H1 (cell line): ENCODE data around the gene GSTT4. TPM values are rescaled to one million over a fixed set of nuclear protein-coding genes. Genes with fewer than 3 reads are reported as not detected.

Source experiments
- CTCF ChIA-PET: fragments of 300-600 bp; sonication (Branson Sonifier 250); formaldehyde crosslinking; loops from one replicate; lab custom pipeline; 2021; ENCODE audit not compliant: partially characterized antibody; lab: Charles Lee
- POLR2A ChIA-PET: fragments of 300-600 bp; sonication (Branson Sonifier 250); formaldehyde crosslinking; loops from one replicate; lab custom pipeline; 2021; ENCODE audit warnings: inconsistent platforms; ENCODE audit not compliant: partially characterized antibody; lab: Charles Lee
- DNase-seq, 2 experiments: peaks; one replicate each; pipeline versions ENCODE4 v3.0.0 to v3.0.0-alpha.2; 2010 to 2022; ENCODE audit warnings: low spot score in 2 of 2, low read depth in 1 of 2, mixed read lengths in 1 of 2
- FAIRE-seq: peaks from 2 replicates; lab custom pipeline; 2011; peaks lifted over from hg19 to GRCh38; lab: Jason Lieb, UNC
- H2AFZ ChIP-seq: 2 replicates; pipeline ENCODE4 v1.8.1; 2012; ENCODE audit warnings: low read length, inconsistent platforms
- H2AK5ac ChIP-seq: 2 replicates; pipeline ENCODE4 v1.6.1; 2013; ENCODE audit warnings: low read depth, low read length
- H2BK120ac ChIP-seq: replicated peaks from 2 replicates; pipeline ENCODE3; 2013; ENCODE audit warnings: low read depth, low read length, inconsistent platforms
- H2BK12ac ChIP-seq: 2 replicates; pipeline ENCODE4 v1.6.1; 2013; ENCODE audit warnings: low read depth, low read length
- H2BK15ac ChIP-seq: 2 replicates; pipeline ENCODE4 v1.6.1; 2013; ENCODE audit warnings: low read length
- H2BK20ac ChIP-seq: 2 replicates; pipeline ENCODE4 v1.6.1; 2013; ENCODE audit warnings: low read length
- H2BK5ac ChIP-seq: 2 replicates; pipeline ENCODE4 v1.6.1; 2013; ENCODE audit warnings: low read depth, low read length
- H3K14ac ChIP-seq: 2 replicates; pipeline ENCODE4 v1.6.1; 2013; ENCODE audit warnings: inconsistent platforms; ENCODE audit not compliant: insufficient read length
- H3K18ac ChIP-seq: 2 replicates; pipeline ENCODE4 v1.6.1; 2013; ENCODE audit warnings: low read length; ENCODE audit errors: extremely low read depth
- H3K23ac ChIP-seq: 2 replicates; pipeline ENCODE4 v1.6.1; 2013; ENCODE audit warnings: inconsistent platforms; ENCODE audit not compliant: insufficient read length
- H3K23me2 ChIP-seq: 2 replicates; pipeline ENCODE4 v1.6.1; 2013; ENCODE audit warnings: low read depth, low read length
- H3K27ac ChIP-seq: 2 replicates; pipeline ENCODE4 v1.6.1; 2011; ENCODE audit warnings: low read depth, low read length, inconsistent platforms
- H3K27me3 ChIP-seq, 4 experiments: replicated peaks in 1 of 4; 1 replicate in 1 of 4; 2 replicates in 3 of 4; pipeline versions ENCODE4 v1.6.1 to v1.8.1; 2011 to 2013; ENCODE audit warnings: low read length in 3 of 4, mild to moderate bottlenecking in 3 of 4, inconsistent platforms in 2 of 4, mixed read lengths in 2 of 4, moderate library complexity in 1 of 4; ENCODE audit not compliant: control insufficient read depth in 3 of 4, insufficient read depth in 3 of 4; ENCODE audit errors: extremely low read depth in 1 of 4
- H3K36me3 ChIP-seq, 4 experiments: 2 replicates each; pipeline versions ENCODE4 v1.6.1 to v1.8.1; 2011 to 2013; ENCODE audit warnings: mild to moderate bottlenecking in 4 of 4, low read length in 3 of 4, moderate library complexity in 2 of 4, control low read depth in 1 of 4, inconsistent platforms in 1 of 4; ENCODE audit not compliant: insufficient read depth in 4 of 4, control insufficient read depth in 2 of 4
- H3K4ac ChIP-seq: replicated peaks from 2 replicates; pipeline ENCODE3; 2013; ENCODE audit warnings: low read length, low read depth, mixed read lengths, inconsistent platforms; ENCODE audit not compliant: insufficient read length
- H3K4me1 ChIP-seq, 4 experiments: replicated peaks in 1 of 4; 1 replicate in 1 of 4; 2 replicates in 3 of 4; pipeline versions ENCODE4 v1.6.1 to v1.8.1; 2011 to 2013; ENCODE audit warnings: low read length in 3 of 4, inconsistent platforms in 2 of 4, mixed read lengths in 1 of 4; ENCODE audit not compliant: insufficient read depth in 4 of 4, control insufficient read depth in 3 of 4
- H3K4me2 ChIP-seq, 2 experiments: 2 replicates each; pipeline versions ENCODE4 v1.6.1 to v1.8.1; 2011 to 2013; ENCODE audit warnings: low read depth in 2 of 2, low read length in 2 of 2, control low read depth in 1 of 2, inconsistent platforms in 1 of 2, mild to moderate bottlenecking in 1 of 2; ENCODE audit not compliant: insufficient read depth in 1 of 2
- H3K4me3 ChIP-seq, 4 experiments: fragments of 200-600, 300-600 bp in 1 of 4; sonication (generic), shearing (Covaris generic), sonication (Bioruptor Twin) in 1 of 4; 2 replicates each; pipeline versions ENCODE4 v1.5.1 to v1.8.1; 2011 to 2016; ENCODE audit warnings: low read length in 4 of 4, low read depth in 3 of 4, control low read depth in 2 of 4, inconsistent platforms in 2 of 4, mild to moderate bottlenecking in 2 of 4, mixed read lengths in 1 of 4, moderate library complexity in 1 of 4; ENCODE audit not compliant: insufficient read depth in 2 of 4; ENCODE audit errors: extremely low read depth in 1 of 4
- H3K56ac ChIP-seq: replicated peaks from 2 replicates; pipeline ENCODE3; 2013; ENCODE audit warnings: low read depth, mild to moderate bottlenecking, mixed read lengths, low read length, inconsistent platforms; ENCODE audit not compliant: insufficient read length
- H3K79me1 ChIP-seq: 2 replicates; pipeline ENCODE4 v1.6.1; 2013; ENCODE audit warnings: low read depth, low read length, control low read depth
- H3K79me2 ChIP-seq, 2 experiments: 2 replicates each; pipeline versions ENCODE4 v1.6.1 to v1.8.1; 2012 to 2013; ENCODE audit warnings: low read length in 2 of 2, mild to moderate bottlenecking in 2 of 2, inconsistent platforms in 1 of 2; ENCODE audit not compliant: insufficient read depth in 2 of 2, control insufficient read depth in 1 of 2
- H3K9ac ChIP-seq, 4 experiments: replicated peaks in 1 of 4; 1 replicate in 1 of 4; 2 replicates in 3 of 4; pipeline versions ENCODE4 v1.6.1 to v1.8.1; 2011 to 2013; ENCODE audit warnings: low read depth in 3 of 4, low read length in 3 of 4, control low read depth in 2 of 4, mild to moderate bottlenecking in 2 of 4, moderate library complexity in 2 of 4, inconsistent platforms in 1 of 4; ENCODE audit errors: extremely low read depth in 1 of 4
- H3K9me3 ChIP-seq, 2 experiments: 2 replicates each; pipeline versions ENCODE4 v1.6.1 to v1.8.1; 2012 to 2013; ENCODE audit warnings: mild to moderate bottlenecking in 2 of 2, moderate library complexity in 2 of 2, control low read depth in 1 of 2, inconsistent platforms in 1 of 2, low read depth in 1 of 2, low read length in 1 of 2, mixed read lengths in 1 of 2; ENCODE audit not compliant: insufficient read depth in 2 of 2
- H4K20me1 ChIP-seq, 2 experiments: replicated peaks in 1 of 2; 2 replicates each; pipeline versions ENCODE3 to v1.8.1; 2011 to 2013; ENCODE audit warnings: inconsistent platforms in 2 of 2, low read length in 2 of 2, mild to moderate bottlenecking in 1 of 2; ENCODE audit not compliant: insufficient read depth in 2 of 2, control insufficient read depth in 1 of 2
- H4K5ac ChIP-seq: 2 replicates; pipeline ENCODE4 v1.6.1; 2013; ENCODE audit warnings: low read length, low read depth, mixed read lengths, inconsistent platforms; ENCODE audit not compliant: insufficient read length
- H4K8ac ChIP-seq: 2 replicates; pipeline ENCODE4 v1.8.0; 2013; ENCODE audit warnings: mild to moderate bottlenecking, moderate library complexity, low read length, inconsistent platforms; ENCODE audit not compliant: insufficient read depth; ENCODE audit errors: extremely low read depth
- H4K91ac ChIP-seq: replicated peaks from 2 replicates; pipeline ENCODE3; 2013; ENCODE audit warnings: low read length, mixed read lengths, inconsistent platforms; ENCODE audit not compliant: insufficient read length
- CHD1 ChIP-seq: IDR thresholded peaks from 2 replicates; pipeline ENCODE4 v1.6.1; 2012; ENCODE audit warnings: low read depth, low read length, improper control_type of control experiment
- EP300 ChIP-seq, 2 experiments: IDR thresholded peaks; 1 replicate in 1 of 2; 2 replicates in 1 of 2; pipeline ENCODE4 v1.6.1; 2011 to 2012; ENCODE audit warnings: low read depth in 2 of 2, low read length in 2 of 2, mild to moderate bottlenecking in 2 of 2, borderline replicate concordance in 1 of 2, inconsistent platforms in 1 of 2, moderate library complexity in 1 of 2
- FOSL1 ChIP-seq: IDR thresholded peaks from 2 replicates; pipeline ENCODE4 v1.6.1; 2011; ENCODE audit warnings: mild to moderate bottlenecking, low read depth, low read length, moderate library complexity; ENCODE audit not compliant: insufficient read depth
- MAX ChIP-seq: IDR thresholded peaks from 2 replicates; pipeline ENCODE4 v1.6.1; 2012; ENCODE audit warnings: inconsistent platforms
- RAD21 ChIP-seq, 2 experiments: IDR thresholded peaks in 1 of 2; conservative IDR thresholded peaks in 1 of 2; 2 replicates each; pipeline ENCODE4 v1.6.1; 2011; ENCODE audit warnings: low read depth in 2 of 2, low read length in 2 of 2, improper control_type of control experiment in 1 of 2, inconsistent platforms in 1 of 2, mild to moderate bottlenecking in 1 of 2, moderate library complexity in 1 of 2
- WGBS, 2 experiments: shearing (Covaris generic) in 1 of 2; methylation state at CpG; one replicate each; pipeline versions ENCODE4 v1.1.6 to v1.1.7; 2013 to 2015; ENCODE audit warnings: low lambda C conversion rate in 2 of 2, mixed read lengths in 2 of 2, inconsistent platforms in 1 of 2, low coverage in 1 of 2, missing lambda C conversion rate in 1 of 2; ENCODE audit not compliant: insufficient replicate concordance in 2 of 2, insufficient coverage in 1 of 2, insufficient read length in 1 of 2; ENCODE audit errors: extremely low coverage in 1 of 2, missing lambda C conversion rate in 1 of 2; 5-methylcytosine and 5-hydroxymethylcytosine counted together
- polyA plus RNA-seq, 7 experiments: library from polyadenylated mRNA; depleted of rRNA in 3 of 7; stranded (reverse) in 5 of 7; unstranded in 2 of 7; fragments of >200 nt in 5 of 7; fragments of 200-250 nt in 2 of 7; gene quantifications; 1 replicate in 5 of 7; 2 replicates in 1 of 7; 4 replicates in 1 of 7; pipeline versions ENCODE4 v1.2.1 to v1.2.3, GENCODE V29; 2011 to 2013; ENCODE audit warnings: missing spikeins in 2 of 7, mixed read lengths in 2 of 7
- total RNA-seq: library from RNA; stranded (reverse); fragmentation: NEBNext Ultra II Directional; extraction: Animal tissue kit (Norgen Biotek cat#: 25700); gene quantifications from 2 replicates; pipeline ENCODE4 v1.2.1, GENCODE V29; 2021

The GSTT4 gene
- total and polyA plus RNA-seq, 2 of the 8 experiments (the other 6 are each of a cell fraction or from before 2014, with no cell fraction given), result 0.14 TPM; not detected in 1

DNA sequence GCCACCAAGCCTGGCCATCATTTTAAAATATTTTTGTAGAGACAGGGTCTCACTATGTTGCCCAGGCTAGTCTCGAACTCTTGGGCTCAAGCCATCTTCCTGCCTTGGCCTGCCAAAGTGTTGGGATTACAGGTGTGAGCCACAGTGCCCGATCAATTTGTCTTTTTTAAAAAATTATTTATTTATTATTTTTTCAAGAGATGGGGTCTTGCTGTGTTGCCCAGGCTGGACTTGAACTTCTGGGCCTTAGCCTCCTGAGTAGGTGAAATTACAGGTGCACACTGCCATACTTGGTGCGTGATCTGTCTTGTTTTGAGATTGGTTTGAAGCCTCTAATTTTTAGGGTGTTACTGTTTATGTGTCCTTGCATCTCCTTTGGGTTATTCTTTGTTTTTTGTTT is 16.1 kb upstream of the GSTT4 start:
- Histone ChIP-seq H2AK5ac (no peak overlapping the region), H4K91ac (no peak overlapping the region), H3K79me1 (peaks cover 3% of the 10 kb centered on the region), H3K4me3 (no peak overlapping the region), H4K20me1 (no peaks in the 10 kb centered on the region), H2AFZ (no peak overlapping the region), H2BK12ac (no peak overlapping the region), H2BK15ac (no peak overlapping the region), H3K56ac (no peak overlapping the region), H3K4me2 (no peak overlapping the region), H3K4ac (no peak overlapping the region), H3K27ac (no peak overlapping the region), H3K9me3 (no peaks in the 10 kb centered on the region), H3K14ac (no peak overlapping the region), H3K18ac (no peak overlapping the region), H3K23ac (no peak overlapping the region), H2BK5ac (no peak overlapping the region), H2BK120ac (no peak overlapping the region), H4K8ac (no peak overlapping the region), H2BK20ac (no peak overlapping the region), H3K4me1 (no peaks in the 10 kb centered on the region; a peak in 1 of 7 replicates), H3K9ac (no peak overlapping the region), H4K5ac (no peak overlapping the region), H3K27me3 (no peaks in the 10 kb centered on the region), H3K23me2 (peaks cover 2% of the 10 kb centered on the region; the same call in 1 of the 2 replicates), H3K36me3 (no peaks in the 10 kb centered on the region), H3K79me2 (peaks cover 0 to 67% of the 10 kb centered on the region in 2 experiments; a peak in 2 of 4 replicates)
- no peak for TF ChIP-seq FOSL1
- no peak for TF ChIP-seq CHD1
- TF ChIP-seq MAX, result no peak
- TF ChIP-seq RAD21 (IDR thresholded peaks at IDR 0.05 in 1 of 2, conservative IDR thresholded peaks at IDR 0.05 in 1 of 2; ENCODE audit: low read depth in 2 of 2, low read length in 2 of 2), result no peak
- TF ChIP-seq EP300 (IDR thresholded peaks at IDR 0.05; ENCODE audit: borderline replicate concordance in 1 of 2, low read depth in 2 of 2, low read length in 2 of 2), result no peak
- WGBS, 2 experiments, result 96% methylated on average over 3 of the region's 3 CpGs; no CpG with 5 or more reads in 1 of the 2 experiments
- no peak for FAIRE-seq
- ChIA-PET POLR2A (no interaction called here), CTCF (no interaction called here)
- no peak for DNase-seq
